HG02938 (cell line): ENCODE results near the gene BTNL8.
"Not testable (repeated sequence)": the region's sequence is repeated elsewhere in the genome, so short reads cannot be mapped to it uniquely, and the experiment has no call there.

ENCODE experiments used
- ATAC-seq: cut with Tn5 transposase; IDR thresholded peaks from one replicate; pipeline ENCODE4 v1.9.1; 2021; ENCODE audit warnings: mild to moderate bottlenecking, moderate library complexity; ENCODE audit not compliant: unreplicated experiment

Gene BTNL8

DNA sequence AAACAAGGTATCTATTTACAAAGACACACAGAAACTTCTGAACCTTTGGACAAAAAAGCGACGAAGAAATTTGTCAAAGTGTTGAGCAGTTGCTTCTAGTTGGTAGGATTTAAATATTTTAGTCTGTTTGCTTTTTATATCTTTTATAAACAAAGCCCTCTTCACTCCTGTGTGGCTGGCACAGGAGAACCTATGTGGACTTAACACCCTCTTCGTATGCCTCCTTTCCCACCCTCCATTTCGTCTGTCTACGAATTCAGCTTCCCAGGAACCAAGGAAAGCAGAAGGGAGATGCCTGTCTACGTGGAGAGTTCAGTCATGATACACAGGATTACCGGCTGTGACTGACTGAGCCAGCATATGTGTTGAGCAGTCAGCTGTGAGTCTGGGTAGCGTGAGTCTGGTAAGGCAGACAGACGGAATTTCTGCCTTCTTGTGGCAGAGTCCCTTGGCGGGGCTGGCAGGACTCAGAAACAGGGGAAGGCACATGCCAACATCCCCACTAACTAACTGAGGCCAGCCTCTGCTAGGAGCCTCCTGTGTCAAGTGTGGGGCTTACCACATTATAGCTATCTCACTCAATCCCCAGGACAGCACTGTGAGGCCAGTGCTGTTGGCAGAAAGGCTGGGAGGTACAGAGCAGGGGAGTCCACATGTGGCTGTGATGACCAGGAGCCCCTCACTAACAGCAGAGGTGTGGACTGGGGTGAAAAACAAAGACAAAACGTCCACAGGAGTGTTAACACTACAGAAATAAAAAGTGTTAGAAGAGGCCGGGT lies 24.0 kb upstream of the BTNL8 start:
- ATAC-seq = no peak

DNA sequence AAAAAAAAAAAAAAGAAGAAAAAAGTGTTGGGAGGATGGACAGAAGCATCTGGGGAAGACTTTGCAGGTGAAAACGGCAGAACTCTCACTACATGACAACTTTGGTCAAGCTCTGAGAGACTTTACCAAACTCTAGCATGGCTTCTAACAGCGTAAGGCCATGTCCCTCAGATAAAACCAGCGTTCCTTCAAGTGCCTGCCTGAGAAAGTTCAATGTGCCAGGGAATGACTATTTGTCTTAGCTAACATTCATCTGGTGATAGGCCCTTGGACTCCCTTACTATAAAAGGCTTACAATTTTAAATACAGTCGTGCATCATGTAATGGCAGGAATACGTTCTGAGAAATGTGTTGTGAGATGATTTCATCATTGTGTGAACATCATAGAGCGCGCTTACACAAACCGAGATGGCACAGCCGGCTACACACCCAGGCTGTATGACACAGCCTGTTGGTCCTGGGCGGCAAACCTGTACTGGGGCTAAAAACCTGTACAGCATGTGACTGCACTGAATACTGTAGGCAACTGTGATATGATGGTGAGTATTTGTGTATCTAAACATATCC lies 23.0 kb upstream of the BTNL8 start:
- no peak for ATAC-seq

GRCh38 chr5:180885845-180886529 lies 13.0 kb upstream of the BTNL8 start:
- ATAC-seq = not testable (repeated sequence)

DNA sequence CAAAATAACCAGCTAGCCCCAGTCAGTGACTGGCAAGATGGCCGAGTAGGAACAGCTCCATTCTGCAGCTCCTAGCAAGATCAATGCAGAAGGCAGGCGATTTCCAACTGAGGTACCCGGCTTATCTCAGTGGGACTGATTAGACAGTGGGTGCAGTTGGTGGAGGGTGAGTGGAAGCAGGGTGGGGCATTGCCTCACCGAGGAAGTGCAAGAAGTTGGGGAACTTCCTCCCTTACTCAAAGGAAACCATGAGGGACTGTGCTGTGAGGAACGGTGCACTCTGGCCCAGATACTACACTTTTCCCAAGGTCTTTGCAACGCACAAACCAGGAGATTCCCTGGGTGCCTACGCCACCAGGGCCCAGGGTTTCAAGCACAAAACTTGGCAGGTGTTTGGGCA lies 9.6 kb upstream of the BTNL8 start:
- ATAC-seq = no peak

- ATAC-seq = not testable (repeated sequence)
These were observed 3.6 kb upstream of the BTNL8 start for GRCh38 chr5:180895330-180895729.

GRCh38 chr5:180900178-180900577 lies 1.2 kb downstream of the BTNL8 start:
- ATAC-seq = no peak

GRCh38 chr5:180901319-180902009 lies 2.5 kb downstream of the BTNL8 start:
- no peak for ATAC-seq

DNA sequence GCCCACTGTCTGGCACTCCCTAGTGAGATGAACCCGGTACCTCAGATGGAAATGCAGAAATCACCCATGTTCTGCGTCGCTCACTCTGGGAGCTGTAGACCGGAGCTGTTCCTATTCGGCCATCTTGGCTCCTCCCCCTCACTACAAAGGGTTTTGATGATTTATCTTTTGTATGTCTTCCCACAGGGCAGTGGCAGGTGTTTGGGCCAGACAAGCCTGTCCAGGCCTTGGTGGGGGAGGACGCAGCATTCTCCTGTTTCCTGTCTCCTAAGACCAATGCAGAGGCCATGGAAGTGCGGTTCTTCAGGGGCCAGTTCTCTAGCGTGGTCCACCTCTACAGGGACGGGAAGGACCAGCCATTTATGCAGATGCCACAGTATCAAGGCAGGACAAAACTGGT lies 9.4 kb downstream of the BTNL8 start:
- ATAC-seq = no peak

DNA sequence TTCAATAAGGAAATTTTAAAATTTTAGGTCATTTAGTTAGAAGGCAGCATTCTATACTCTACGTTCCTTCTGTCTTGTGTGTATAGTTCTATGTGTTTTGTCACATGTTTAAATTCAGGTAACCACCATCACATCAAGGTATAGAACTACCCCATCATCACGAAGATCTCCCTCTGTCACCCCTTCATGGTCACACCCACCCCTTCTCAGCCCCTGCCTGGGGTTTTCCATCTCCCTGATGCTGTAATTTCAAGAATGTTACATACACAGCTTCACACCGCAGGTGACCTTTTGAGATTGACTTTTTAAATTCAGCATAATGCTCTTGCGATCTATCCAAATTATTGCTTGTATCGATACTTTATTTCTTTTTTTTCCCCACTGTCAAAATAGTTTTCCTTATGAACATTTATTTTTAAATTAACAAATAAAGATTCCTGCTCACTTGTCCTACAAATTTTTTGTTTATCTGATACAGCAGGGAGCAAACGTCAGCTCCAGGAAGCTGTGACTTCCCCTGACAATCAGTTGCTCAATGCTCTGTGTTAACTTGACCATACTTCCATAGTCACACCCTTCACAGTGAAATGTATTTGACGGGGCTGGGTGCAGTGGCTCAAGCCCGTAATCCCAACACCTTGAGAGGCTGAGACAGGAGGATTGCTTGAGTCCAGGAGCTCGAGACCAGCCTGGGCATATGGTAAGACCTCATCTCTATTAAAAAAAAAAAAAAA lies 10.2 kb downstream of the BTNL8 start:
- no peak for ATAC-seq

DNA sequence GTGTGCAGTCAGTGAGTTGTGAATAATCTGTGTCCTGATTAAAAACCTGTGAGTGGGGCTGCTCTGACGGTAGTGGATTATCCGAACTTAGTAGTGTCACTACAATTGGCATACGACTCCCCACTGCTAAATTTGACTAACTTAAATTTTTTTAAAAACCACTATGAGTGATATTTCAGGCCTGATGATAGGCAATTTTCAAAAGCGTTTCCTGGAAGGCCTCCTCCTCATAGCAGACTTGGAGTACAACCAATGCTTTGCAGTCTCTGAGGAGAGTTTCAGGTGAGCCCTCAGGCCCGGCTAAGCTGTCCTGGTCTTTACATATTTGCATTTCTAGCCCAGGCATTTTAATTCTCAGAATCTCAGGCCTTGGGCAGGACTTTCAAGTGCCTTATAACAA lies 10.8 kb downstream of the BTNL8 start:
- no peak for ATAC-seq

- ATAC-seq = no peak
These were observed 11.2 kb downstream of the BTNL8 start for GRCh38 chr5:180910182-180910581.

GRCh38 chr5:180910735-180911134 lies 11.8 kb downstream of the BTNL8 start:
- ATAC-seq = no peak

DNA sequence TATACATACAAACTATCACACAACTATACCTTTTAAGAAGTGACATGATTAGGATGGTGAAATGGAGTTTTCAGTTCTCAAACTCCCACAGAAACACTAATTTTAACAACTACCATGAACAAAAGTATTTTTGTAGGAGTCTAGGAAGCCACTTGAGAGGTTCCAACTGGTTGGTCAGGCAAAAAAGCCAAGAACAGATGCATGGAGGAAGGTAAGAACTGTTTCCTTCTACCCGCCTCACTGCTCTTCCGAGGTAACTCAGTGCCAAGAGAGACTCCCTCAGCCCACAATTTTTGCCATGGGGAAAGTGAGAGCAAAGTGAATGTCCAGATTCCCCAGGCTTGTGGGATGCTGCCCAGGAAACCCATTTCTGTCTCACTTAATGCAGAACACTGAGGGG lies 15.7 kb downstream of the BTNL8 start:
- ATAC-seq = no peak

DNA sequence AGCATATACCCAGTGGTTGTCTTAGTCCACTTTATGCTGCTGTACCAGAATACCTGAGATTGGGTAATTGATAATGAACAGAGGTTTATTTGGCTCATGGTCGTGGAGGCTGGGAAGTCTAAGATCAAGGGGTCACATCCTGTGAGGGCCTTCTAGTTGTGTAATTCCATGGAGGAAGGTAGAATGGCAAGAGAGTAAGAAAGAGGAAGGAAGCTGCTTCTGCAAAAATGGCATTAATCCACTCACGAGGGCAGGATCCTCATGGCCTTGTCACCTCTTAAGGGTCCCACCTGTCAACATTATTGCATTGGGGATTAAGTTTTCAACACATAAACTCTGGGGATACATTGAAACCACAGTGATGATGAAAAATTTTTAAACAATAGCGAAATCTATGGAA lies 17.0 kb downstream of the BTNL8 start:
- no peak for ATAC-seq

DNA sequence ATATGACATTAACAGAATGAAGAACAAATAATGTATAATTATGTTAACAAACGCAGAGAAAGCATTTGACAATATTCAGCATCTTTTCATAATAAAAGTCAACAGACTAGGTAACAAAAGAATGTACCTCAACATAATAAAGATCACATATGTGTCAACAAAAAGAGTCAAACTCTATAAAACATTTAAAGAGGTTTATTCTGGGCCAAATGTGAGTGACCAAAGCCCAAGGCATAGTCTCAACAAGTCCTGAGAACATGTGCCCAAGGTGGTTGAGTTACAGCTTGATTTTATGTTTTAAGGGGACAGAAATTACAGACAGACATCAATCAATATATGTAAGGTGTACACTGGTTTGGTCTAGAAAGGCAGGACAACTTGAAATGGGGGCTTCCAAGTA lies 19.4 kb downstream of the BTNL8 start:
- no peak for ATAC-seq

DNA sequence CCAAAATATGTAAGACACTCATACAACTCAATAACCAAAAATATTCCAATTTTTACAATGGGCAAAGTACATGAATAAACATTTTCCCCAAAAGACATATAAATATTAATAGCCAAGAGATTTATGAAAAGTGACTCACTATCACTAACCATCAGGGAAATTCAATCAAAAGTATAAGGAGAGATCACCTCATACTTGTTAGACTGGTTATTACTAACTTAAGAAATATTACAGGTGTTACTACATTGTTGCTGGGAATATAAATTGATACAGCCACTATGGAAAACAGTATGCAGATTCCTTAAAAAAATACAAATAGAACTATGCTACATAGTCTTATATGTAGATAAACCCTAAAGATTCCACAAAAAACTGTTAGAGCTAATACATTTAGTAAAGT lies 21.8 kb downstream of the BTNL8 start:
- ATAC-seq = no peak

DNA sequence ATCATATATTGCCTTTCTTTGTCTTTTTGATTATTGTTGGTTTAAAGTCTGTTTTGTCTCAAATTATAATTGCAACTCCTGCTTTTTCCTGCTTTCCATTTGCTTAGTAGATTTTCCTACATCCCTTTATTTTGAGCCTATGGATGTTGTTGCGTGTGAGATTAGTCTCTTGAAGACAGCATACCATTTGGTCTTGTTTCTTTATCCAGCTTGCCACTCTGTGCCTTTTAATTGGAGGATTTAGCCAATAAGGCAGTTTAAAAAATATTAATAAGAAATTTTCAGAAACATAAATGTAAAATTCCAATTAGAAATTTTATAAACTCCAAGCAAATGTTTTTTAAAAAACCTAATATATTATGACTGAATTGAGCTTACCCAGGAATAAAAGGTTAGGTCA lies 24.0 kb downstream of the BTNL8 start:
- ATAC-seq = no peak

DNA sequence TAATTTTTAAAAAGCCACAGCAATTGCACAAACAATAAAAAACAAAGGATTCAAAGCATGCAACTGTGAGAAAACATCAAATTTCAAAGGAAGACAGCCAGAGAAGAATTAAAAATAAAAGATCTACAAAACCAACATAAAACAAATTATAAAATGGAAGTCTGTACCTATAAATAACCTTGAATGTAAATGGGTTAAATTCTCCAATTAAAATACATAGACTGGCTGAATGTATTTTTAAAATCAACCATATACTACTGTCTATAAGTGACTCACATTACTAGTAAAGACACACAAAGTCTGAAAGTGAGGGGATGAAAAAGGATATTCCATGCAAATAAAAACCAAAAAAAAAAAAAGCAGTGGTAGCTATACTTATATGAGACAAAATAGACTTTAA lies 33.7 kb downstream of the BTNL8 start:
- ATAC-seq = no peak

DNA sequence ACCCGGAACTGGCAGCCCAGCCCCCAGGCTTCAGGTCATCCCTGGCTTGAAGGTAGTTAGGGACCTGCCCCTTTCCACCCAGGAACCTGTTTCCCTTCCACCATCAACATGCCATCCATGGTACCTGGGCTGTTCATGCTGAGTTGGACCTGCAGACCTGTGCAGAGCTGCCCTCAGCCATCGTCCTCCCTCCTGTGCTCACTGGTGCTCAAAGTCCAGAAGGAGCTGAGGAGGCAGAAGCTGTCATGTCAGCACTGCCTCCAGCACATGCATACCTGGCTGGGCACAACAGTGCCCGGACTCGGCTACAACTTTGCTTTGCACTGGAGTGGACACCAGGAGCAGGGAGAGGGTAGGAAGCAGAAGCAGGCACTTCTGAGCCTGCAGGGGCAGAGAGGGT lies 36.2 kb downstream of the BTNL8 start:
- ATAC-seq = no peak

DNA sequence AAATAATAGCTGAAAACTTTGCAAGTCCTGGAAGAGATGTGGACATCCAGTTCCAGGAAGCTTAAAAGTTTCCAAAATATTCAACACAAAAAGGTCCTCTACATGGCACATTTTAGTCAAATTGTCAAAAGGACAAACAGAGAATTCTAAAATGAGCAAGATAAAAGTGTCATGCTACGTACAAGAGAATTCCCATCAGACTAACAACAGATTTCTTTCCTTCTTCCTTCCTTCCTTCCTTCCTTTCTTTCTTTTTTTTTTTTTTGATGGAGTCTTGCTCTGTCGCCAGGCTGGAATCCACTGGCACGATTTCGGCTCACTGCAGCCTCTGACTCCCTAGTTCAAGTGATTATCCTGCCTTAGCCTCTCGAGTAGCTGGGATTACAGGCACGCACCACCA lies 39.3 kb downstream of the BTNL8 start:
- no peak for ATAC-seq
